Stimulated activated effector memory CD8-positive, alpha-beta T cell treated with anti-CD3 and anti-CD28 coated beads, Interleukin-12 subunit alpha, Interleukin-12 subunit beta, amount 100 ng/mL, for 72 hours (primary cell): ENCODE data around the gene CNOT10.
"Not testable (repeated sequence)": the region's sequence is repeated elsewhere in the genome, so short reads cannot be mapped to it uniquely, and the experiment has no call there.

Experiments
- ATAC-seq: fragments of 150-1000 bp; cut with Tn5 transposase; 2 replicates; pipeline ENCODE4 v1.10.0; 2021
- DNase-seq, 2 donors: peaks; one replicate each; pipeline ENCODE4 v3.0.0; 2021 to 2022; ENCODE audit warnings: low spot score in 2 of 2
- H3K27ac Mint-ChIP-seq: one replicate; pipeline ENCODE4 v1.8.0; 2022; ENCODE audit warnings: mild to moderate bottlenecking, mixed read lengths
- H3K36me3 Mint-ChIP-seq: one replicate; pipeline ENCODE4 v1.8.0; 2022; ENCODE audit warnings: mild to moderate bottlenecking, mixed read lengths
- H3K4me1 Mint-ChIP-seq: one replicate; pipeline ENCODE4 v1.8.0; 2022; ENCODE audit warnings: mixed read lengths
- H3K4me3 Mint-ChIP-seq: one replicate; pipeline ENCODE4 v1.8.0; 2022; ENCODE audit warnings: mild to moderate bottlenecking, mixed read lengths
- H3K9me3 Mint-ChIP-seq: one replicate; pipeline ENCODE4 v1.8.0; 2022; ENCODE audit warnings: mixed read lengths

Gene CNOT10

DNA sequence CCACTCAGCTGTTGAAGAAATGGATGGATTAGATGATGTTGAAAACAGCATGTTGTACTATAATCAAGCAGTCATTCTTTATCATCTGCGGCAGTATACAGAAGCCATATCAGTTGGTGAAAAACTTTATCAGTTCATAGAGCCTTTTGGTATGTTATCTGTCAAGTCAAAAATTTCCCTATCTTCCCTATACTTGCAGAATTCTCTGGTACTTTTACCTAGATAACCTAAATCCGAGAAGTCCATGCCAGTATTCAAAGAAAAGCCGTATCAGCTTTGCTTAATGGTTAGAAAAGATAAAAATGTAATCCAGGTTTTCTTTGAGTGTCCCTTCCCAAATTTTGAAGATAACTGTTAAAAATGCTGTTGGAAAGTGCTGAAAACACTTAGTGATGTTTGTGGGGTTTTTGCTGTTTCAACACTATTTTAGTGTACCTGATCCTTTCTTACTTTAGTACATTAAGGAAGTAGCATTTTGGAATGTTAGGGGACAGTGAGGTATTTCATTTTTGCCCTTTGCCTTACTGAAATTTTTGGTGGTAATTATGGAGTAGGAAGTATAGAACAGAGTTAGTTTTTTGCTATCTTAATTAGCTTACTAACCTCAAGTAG, 23.8 kb downstream of the CNOT10 start:
- Mint-ChIP-seq H3K4me1 (peaks cover 10% of the 10 kb centered on the region), H3K9me3 (no peaks in the 10 kb centered on the region), H3K27ac (no peak overlapping the region), H3K4me3 (no peak overlapping the region), H3K36me3 (peaks cover 81% of the 10 kb centered on the region)
- ATAC-seq (no peak), DNase-seq (no peak)

GRCh38 chr3:32709346-32709745, 24.4 kb downstream of the CNOT10 start:
- ATAC-seq, result no peak
- Mint-ChIP-seq H3K27ac (no peak overlapping the region), H3K36me3 (peaks cover 85% of the 10 kb centered on the region)

DNA sequence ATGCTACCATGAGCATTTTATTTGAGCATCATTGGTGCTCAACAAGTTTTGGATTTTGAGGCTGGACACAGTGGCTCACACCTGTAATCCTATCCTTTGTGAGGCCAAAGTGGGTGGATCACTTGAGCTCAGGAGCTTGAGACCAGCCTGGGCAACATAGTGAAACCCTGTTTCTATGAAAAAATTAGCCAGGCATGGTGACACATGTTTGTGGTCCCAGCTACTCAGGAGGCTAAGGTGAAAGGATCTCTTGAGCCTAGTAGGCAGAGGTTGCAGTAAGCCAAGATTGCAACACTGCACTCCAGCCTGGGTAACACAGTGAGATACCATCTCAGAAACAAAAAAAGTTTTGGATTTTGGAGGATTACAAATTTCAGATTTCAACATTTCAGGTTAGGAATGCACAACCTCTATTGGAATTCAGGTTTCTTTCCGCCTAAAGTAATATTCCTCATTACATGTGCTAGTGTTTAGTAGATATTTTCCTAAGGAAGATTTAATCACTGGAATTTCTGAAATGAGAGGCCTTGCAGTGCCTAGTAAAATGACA, 27.6 kb downstream of the CNOT10 start:
- peak; percentile 54 for ATAC-seq
- H3K9me3 Mint-ChIP-seq, result no peaks in the 10 kb centered on the region
- peaks cover 86% of the 10 kb centered on the region for H3K36me3 Mint-ChIP-seq
- H3K4me1 Mint-ChIP-seq, result no peaks in the 10 kb centered on the region
- DNase-seq, result no peak
- H3K4me3 Mint-ChIP-seq, result no peak overlapping the region
- no peak overlapping the region for H3K27ac Mint-ChIP-seq

More at GRCh38 chr3:32709346-32709745, 24.4 kb downstream of the CNOT10 start:
- DNase-seq, result no peak
- H3K9me3 Mint-ChIP-seq, result no peaks in the 10 kb centered on the region
- H3K4me3 Mint-ChIP-seq, result no peak overlapping the region
- H3K4me1 Mint-ChIP-seq, result peaks cover 10% of the 10 kb centered on the region

GRCh38 chr3:32713181-32713580, 28.2 kb downstream of the CNOT10 start:
- no peak for DNase-seq
- H3K9me3 Mint-ChIP-seq, result no peaks in the 10 kb centered on the region
- no peak overlapping the region for H3K4me3 Mint-ChIP-seq
- H3K36me3 Mint-ChIP-seq, result peaks cover 86% of the 10 kb centered on the region
- H3K27ac Mint-ChIP-seq, result no peak overlapping the region
- H3K4me1 Mint-ChIP-seq, result no peaks in the 10 kb centered on the region
- ATAC-seq, result no peak

GRCh38 chr3:32719335-32719734, 34.3 kb downstream of the CNOT10 start:
- Mint-ChIP-seq H3K9me3 (no peaks in the 10 kb centered on the region), H3K4me1 (no peaks in the 10 kb centered on the region), H3K36me3 (peaks cover 90% of the 10 kb centered on the region), H3K4me3 (no peak overlapping the region), H3K27ac (no peak overlapping the region)
- ATAC-seq (no peak), DNase-seq (no peak)

DNA sequence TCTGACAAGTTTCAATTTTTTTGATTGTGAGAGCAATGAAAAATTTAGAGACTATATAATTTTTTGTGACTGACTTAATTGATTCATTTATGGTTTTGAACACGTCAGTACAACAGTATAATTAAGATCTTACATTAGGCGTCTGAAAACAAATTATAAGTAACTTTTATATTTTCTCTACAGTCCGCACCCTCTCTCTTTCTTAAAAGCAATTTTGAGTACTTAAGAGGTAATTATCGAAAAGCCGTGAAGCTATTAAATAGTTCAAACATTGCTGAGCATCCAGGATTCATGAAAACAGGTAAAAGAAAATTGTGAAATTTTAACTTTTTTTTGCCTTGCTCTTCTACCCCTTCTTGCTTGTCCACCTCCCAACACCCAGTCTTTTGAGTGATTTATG, 34.9 kb downstream of the CNOT10 start:
- Mint-ChIP-seq H3K4me3 (no peak overlapping the region), H3K36me3 (peaks cover 95% of the 10 kb centered on the region), H3K4me1 (no peaks in the 10 kb centered on the region), H3K27ac (no peak overlapping the region), H3K9me3 (no peaks in the 10 kb centered on the region)
- DNase-seq (no peak), ATAC-seq (no peak)

DNA sequence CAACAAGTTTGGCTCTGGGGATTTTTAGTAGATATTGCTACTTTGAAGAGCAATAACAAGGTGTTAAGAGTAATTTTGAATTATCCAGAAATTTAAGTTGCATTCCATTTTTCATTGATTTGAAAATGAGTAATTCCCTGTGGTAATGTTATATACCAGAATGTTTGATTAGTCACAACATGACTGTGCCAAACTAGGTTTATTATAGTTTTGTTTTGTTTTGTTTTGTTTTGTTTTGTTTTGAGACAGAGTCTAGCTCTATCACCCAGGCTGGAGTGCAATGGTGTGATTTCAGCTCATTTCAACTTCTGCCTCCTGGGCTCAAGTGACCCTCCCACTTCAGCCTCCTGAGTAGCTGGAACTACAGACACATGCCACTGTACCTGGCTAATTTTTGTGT, 40.7 kb downstream of the CNOT10 start:
- peak; percentile 72 for ATAC-seq
- H3K4me1 Mint-ChIP-seq, result no peaks in the 10 kb centered on the region
- H3K9me3 Mint-ChIP-seq, result no peaks in the 10 kb centered on the region
- H3K4me3 Mint-ChIP-seq, result no peak overlapping the region
- peaks cover 95% of the 10 kb centered on the region for H3K36me3 Mint-ChIP-seq
- no peak for DNase-seq
- no peak overlapping the region for H3K27ac Mint-ChIP-seq

- DNase-seq (no peak), ATAC-seq (no peak)
- Mint-ChIP-seq H3K4me1 (no peaks in the 10 kb centered on the region), H3K9me3 (no peaks in the 10 kb centered on the region), H3K36me3 (peaks cover 63% of the 10 kb centered on the region), H3K27ac (no peak overlapping the region), H3K4me3 (no peak overlapping the region)
Observed at GRCh38 chr3:32733631-32734229, 48.7 kb downstream of the CNOT10 start.

- H3K27ac Mint-ChIP-seq, result no peak overlapping the region
- H3K4me1 Mint-ChIP-seq, result no peaks in the 10 kb centered on the region
- no peaks in the 10 kb centered on the region for H3K9me3 Mint-ChIP-seq
Observed at GRCh38 chr3:32734756-32735155, 49.8 kb downstream of the CNOT10 start.

GRCh38 chr3:32743470-32743869, 58.5 kb downstream of the CNOT10 start:
- H3K9me3 Mint-ChIP-seq, H3K4me1 Mint-ChIP-seq, H3K4me3 Mint-ChIP-seq, DNase-seq, H3K27ac Mint-ChIP-seq, ATAC-seq: not testable (repeated sequence)
- peaks cover 60% of the 10 kb centered on the region for H3K36me3 Mint-ChIP-seq

More at GRCh38 chr3:32734756-32735155, 49.8 kb downstream of the CNOT10 start:
- peaks cover 66% of the 10 kb centered on the region for H3K36me3 Mint-ChIP-seq
- DNase-seq (no peak), ATAC-seq (no peak)
- H3K4me3 Mint-ChIP-seq, result no peak overlapping the region

GRCh38 chr3:32743934-32744333, 58.9 kb downstream of the CNOT10 start:
- Mint-ChIP-seq H3K4me1 (no peaks in the 10 kb centered on the region), H3K27ac (no peak overlapping the region), H3K4me3 (no peak overlapping the region), H3K9me3 (no peaks in the 10 kb centered on the region), H3K36me3 (peaks cover 60% of the 10 kb centered on the region)
- no peak for ATAC-seq
- DNase-seq, result no peak

- DNase-seq (no peak), ATAC-seq (no peak)
- Mint-ChIP-seq H3K36me3 (peaks cover 32% of the 10 kb centered on the region), H3K9me3 (no peaks in the 10 kb centered on the region), H3K4me1 (no peaks in the 10 kb centered on the region), H3K4me3 (no peak overlapping the region), H3K27ac (no peak overlapping the region)
Observed at GRCh38 chr3:32751377-32751776, 66.4 kb downstream of the CNOT10 start.

DNA sequence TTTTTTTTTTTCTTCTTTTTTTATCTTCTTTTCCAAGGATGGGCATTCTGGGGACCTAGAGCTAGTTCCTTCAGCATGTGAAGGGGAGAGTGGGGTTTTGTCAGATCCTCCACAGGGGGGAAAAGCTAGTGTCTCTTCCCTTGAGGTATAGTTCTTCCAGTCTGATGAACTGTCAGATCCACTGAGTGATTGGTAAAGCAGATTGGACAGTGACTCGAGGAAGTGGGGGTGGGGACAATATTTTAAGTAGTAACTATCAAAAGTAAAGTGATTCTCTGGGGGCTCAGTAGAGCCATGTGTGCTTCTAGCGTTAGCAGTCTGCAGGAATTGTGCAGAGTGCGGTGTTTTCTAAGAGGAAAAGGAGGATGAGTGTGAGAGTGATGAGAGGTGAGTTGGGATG, 70.8 kb downstream of the CNOT10 start:
- no peak for ATAC-seq
- peaks cover 4% of the 10 kb centered on the region for H3K4me1 Mint-ChIP-seq
- peaks cover 31% of the 10 kb centered on the region for H3K36me3 Mint-ChIP-seq
- no peak overlapping the region for H3K27ac Mint-ChIP-seq
- no peaks in the 10 kb centered on the region for H3K9me3 Mint-ChIP-seq
- DNase-seq, result no peak
- no peak overlapping the region for H3K4me3 Mint-ChIP-seq

DNA sequence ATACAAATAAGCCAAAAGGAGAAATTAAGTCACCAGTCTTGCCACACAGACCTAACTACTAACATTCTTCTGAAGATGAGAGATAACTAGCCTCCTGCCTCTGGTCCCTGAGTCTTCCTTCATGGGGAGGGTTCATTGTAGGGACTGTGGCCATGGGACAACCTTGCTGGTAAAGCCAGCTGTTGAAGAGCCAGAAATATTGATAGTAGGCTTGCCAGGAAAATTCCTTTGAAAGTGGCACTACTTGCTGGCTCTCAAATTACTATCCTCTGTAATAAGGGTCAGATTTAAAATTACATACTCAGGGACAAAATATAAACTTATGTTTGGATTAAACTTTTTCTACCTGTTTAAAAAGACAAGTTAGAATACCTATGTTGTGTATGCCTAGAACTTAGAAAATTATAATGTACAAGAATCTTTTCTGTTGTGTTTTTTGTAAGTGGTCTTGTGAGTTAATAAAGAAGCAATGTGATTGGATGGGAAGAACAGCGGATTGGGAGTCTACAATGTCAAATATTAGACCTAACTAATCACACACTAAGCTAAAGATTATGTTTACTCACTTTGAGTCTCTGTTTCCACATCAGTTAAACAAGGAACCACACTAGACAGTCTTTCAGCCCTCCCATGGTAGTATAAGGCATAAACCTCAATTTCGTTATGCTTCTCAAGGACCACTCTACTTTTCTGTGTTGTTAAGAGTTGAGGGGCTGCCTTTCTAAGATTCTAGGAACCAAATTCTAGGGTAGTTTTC, 72.8 kb downstream of the CNOT10 start:
- ATAC-seq, result peak; percentile 55
- Mint-ChIP-seq H3K36me3 (peaks cover 43% of the 10 kb centered on the region), H3K4me3 (no peak overlapping the region), H3K9me3 (no peaks in the 10 kb centered on the region), H3K4me1 (peaks cover 4% of the 10 kb centered on the region), H3K27ac (peak overlapping the region; percentile 38)
- no peak for DNase-seq

- peak; percentile 89 for ATAC-seq
- Mint-ChIP-seq H3K36me3 (peaks cover 44% of the 10 kb centered on the region), H3K27ac (peak overlapping the region; percentile 38)
Observed at GRCh38 chr3:32758375-32758753, 73.4 kb downstream of the CNOT10 start.

GRCh38 chr3:32759342-32759741, 74.4 kb downstream of the CNOT10 start:
- Mint-ChIP-seq H3K4me1 (peaks cover 4% of the 10 kb centered on the region), H3K4me3 (no peak overlapping the region), H3K27ac (no peak overlapping the region), H3K9me3 (no peaks in the 10 kb centered on the region), H3K36me3 (peaks cover 52% of the 10 kb centered on the region)
- ATAC-seq (no peak), DNase-seq (no peak)

More at GRCh38 chr3:32758375-32758753, 73.4 kb downstream of the CNOT10 start:
- no peak for DNase-seq
- Mint-ChIP-seq H3K9me3 (no peaks in the 10 kb centered on the region), H3K4me1 (peaks cover 4% of the 10 kb centered on the region), H3K4me3 (no peak overlapping the region)
